CD4-positive, alpha-beta T cell treated with Interferon gamma for 1 hour (primary cell): ENCODE measurements around the gene CCR8.
A peak's percentile ranks its signal among the peaks of the same experiment; 100 is the strongest.
"Not testable (repeated sequence)": the region's sequence is repeated elsewhere in the genome, so short reads cannot be mapped to it uniquely, and the experiment has no call there.

Experiments
- DNase-seq: peaks from one replicate; pipeline ENCODE4 v3.0.0-alpha.2; 2020

Gene CCR8

DNA sequence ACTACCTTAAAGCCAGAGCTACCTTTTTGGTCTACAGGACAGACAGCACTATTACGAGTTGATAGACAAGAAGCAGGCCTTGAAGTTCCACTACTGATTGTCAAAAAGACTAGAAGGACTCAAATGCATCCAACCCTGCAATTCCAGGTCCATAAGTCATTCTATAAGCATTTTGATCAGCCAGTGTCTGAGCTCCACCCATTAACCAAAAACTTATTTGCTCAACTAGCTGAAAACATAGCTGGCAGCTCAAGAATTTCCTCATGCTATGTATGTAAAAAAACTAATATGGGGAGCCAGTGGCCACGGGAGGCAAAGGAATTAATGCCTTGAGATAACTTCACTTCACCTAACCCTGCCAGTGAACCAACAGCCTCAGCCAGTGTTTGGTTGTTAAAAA, 21.6 kb downstream of the CCR8 start:
- not testable (repeated sequence) for DNase-seq

DNA sequence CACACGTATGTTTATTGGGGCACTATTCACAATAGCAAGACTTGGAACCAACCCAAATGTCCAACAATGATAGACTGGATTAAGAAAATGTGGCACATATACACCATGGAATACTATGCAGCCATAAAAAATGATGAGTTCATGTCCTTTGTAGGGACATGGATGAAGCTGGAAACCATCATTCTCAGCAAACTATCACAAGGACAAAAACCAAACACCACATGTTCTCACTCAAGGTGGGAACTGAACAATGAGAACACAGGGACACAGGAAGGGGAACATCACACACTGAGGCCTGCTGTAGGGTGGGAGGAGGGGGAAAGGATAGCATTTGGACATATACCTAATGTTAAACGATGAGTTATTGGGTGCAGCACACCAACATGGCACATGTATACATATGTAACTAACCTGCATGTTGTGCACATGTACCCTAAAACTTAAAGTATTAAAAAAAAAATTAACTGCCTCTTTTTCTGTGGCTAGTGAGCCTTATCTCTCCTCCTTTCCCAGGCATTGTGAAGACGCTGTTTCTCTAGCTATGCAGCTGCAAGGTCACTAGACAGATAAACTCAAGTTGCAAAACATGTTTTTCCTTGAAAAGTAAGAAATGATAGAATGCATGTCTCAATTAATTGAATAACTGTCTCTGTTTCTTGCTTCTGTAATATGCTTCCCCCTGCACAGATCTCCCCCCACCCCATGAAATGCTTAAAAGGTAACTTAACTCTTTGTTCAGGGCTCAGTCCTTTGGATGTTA, 23.8 kb downstream of the CCR8 start:
- not testable (repeated sequence) for DNase-seq

- DNase-seq: no peak
Measured at GRCh38 chr3:39358333-39358732, 28.8 kb downstream of the CCR8 start.

DNA sequence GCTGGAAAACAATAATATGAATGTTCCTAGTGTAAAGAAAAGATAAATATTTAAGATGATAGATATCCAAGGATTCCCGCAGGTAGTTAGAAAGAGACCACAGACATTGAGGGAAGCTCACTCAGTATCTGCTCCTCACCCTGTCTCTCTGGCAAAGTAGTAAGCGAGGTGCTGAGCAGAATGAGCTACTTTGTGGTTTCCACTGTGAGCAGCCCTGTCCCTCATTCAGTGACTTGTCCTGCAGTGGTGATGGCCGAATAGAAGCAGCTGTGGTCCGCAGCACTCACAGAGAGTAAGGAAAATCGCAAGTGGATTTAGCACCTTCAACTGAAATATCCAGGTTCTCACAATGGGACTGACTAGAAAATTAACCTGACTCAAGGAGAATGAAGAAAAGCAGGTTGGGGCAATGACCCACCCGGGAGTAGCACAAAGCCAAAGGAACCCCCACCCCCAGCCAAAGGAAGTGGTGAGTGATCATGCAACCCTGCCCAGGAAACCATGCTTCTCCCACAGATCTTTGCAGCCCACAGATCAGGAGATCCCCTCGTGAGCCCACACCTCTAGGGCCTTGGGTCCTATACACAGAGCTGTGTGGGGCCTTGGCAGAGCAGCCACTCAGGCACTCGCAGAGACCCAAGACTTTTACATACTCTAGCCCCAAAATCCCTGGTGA, 31.9 kb downstream of the CCR8 start:
- DNase-seq: peak; percentile 24

- DNase-seq: no peak
Measured at GRCh38 chr3:39362192-39362591, 32.7 kb downstream of the CCR8 start.

DNA sequence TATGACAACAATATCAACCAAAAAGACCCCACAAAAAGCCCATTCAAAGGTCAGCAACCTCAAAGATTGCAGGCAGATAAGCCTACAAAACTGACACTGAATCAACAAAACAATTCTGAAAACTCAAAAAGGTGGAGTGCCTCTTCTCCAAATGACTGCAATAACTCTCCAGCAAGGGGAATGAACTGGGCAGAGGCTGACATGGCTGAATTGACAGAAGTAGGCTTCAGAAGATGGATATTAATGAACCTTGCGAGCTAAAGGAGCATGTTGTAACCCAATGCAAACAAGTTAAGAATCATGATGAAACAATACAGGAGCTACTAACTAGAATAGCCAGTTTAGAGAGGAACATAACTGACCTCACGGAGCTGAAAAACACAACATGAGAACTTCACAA, 33.3 kb downstream of the CCR8 start:
- no peak for DNase-seq

GRCh38 chr3:39370450-39370849, 40.9 kb downstream of the CCR8 start:
- DNase-seq: not testable (repeated sequence)

- no peak for DNase-seq
Measured at GRCh38 chr3:39372833-39373232, 43.3 kb downstream of the CCR8 start.

DNA sequence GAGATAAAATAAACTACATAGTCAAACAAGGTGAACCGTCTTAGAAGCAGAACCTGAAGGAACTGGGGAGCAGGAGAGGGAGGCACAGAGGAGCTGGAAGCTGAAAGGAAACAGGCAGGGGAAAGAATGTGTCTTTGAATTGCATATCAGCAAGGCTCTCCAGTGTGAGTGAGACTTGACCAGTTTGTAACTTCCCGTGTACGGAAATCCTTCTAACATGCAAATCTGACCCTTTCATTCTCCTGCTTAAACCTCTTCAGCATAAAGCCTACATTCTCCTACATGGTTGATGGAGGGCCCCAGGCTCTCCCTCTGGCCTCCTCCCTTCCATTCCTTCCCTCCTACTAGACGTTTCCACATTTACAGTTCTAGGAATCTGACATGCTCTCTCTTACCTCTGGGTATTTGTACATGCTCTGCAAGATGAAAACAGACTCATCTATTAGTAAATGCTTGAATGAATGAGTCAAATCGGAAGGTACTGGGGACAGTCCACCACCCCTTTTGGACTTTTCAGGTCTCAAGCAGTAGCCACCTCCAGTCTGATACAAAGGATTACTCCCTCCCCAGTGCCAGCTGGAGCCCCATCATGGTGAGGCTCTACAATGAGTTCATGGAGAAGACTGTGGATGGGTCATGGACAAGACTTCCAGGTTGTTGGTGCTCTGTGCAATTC, 47.6 kb downstream of the CCR8 start:
- DNase-seq: no peak

- DNase-seq: peak; percentile 58
Measured at GRCh38 chr3:39378088-39378487, 48.6 kb downstream of the CCR8 start.

GRCh38 chr3:39378957-39379777, 49.7 kb downstream of the CCR8 start:
- no peak for DNase-seq

DNA sequence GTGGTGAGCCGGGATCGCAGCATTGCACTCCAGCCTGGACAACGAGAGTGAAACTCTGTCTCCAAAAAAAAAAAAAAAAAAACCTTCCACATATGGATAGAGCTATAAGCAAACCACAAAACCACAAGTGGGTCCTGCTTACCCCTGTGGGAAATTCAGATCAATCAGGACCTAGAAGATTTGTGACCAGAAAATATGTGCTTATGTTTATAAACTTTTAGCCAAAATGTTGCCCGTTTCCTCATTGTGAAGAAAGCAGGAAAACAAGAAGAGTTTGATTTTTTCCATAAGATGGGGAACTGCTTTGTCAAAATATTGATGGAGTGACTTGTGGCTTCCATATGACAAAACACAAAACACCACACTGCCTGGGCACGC, 50.3 kb downstream of the CCR8 start:
- no peak for DNase-seq

GRCh38 chr3:39381432-39381831, 51.9 kb downstream of the CCR8 start:
- no peak for DNase-seq
